ENCODE results near the gene RBM33.

RBM33 gene

DNA sequence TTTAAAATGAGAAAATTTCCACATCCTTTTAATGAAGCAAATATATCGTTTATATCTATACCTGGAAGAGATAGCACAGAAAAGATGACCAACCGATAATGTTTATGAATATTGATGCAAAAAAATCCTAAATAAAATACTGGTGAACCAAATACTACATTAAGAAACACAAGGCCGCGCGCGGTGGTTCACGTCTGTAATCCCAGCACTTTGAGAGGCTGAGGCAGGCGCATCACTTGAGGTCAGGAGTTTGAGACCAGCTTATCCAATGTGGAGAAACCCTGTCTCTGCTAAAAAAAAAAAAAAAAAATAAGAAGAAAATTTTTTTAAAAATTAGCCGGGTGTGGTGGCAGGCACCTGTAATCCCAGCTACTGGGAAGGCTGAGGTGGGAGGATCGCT, 142.0 kb downstream of the RBM33 start:
- Histone ChIP-seq H3K27ac (ENCODE audit: low read depth, low read length, poor library complexity, severe bottlenecking) (no peak overlapping the region), H4K20me1 (ENCODE audit: insufficient read depth, low read length) (no peaks in the 10 kb centered on the region), H3K9ac (ENCODE audit: low read length) (no peak overlapping the region), H3K27me3 (ENCODE audit: insufficient read depth, low read length) (no peaks in the 10 kb centered on the region), H3F3A (ENCODE audit: insufficient read depth, low read length) (0 out of 2 replicates have a peak, but pooled peaks cover 5% of the 10 kb centered on the region), H3K4me1 (ENCODE audit: insufficient read depth, low read length, severe bottlenecking) (no peaks in the 10 kb centered on the region), H3K4me3 (ENCODE audit: low read depth, low read length, poor library complexity, severe bottlenecking) (no peak overlapping the region), H3K9me3 (ENCODE audit: low read length) (no peaks in the 10 kb centered on the region), H3K9me2 (ENCODE audit: low read depth, low read length) (no peaks in the 10 kb centered on the region), H3K4me2 (ENCODE audit: low read length) (no peak overlapping the region), H3K79me2 (ENCODE audit: insufficient read depth, low read length) (no peaks in the 10 kb centered on the region), H3K36me3 (ENCODE audit: insufficient read depth, low read length) (peaks cover 27% of the 10 kb centered on the region), H2AFZ (ENCODE audit: low read length) (no peak overlapping the region)
- no peak for TF ChIP-seq EZH2 (IDR thresholded peaks at IDR 0.05; ENCODE audit: borderline replicate concordance, low read length)
- TF ChIP-seq, protein P1, sequence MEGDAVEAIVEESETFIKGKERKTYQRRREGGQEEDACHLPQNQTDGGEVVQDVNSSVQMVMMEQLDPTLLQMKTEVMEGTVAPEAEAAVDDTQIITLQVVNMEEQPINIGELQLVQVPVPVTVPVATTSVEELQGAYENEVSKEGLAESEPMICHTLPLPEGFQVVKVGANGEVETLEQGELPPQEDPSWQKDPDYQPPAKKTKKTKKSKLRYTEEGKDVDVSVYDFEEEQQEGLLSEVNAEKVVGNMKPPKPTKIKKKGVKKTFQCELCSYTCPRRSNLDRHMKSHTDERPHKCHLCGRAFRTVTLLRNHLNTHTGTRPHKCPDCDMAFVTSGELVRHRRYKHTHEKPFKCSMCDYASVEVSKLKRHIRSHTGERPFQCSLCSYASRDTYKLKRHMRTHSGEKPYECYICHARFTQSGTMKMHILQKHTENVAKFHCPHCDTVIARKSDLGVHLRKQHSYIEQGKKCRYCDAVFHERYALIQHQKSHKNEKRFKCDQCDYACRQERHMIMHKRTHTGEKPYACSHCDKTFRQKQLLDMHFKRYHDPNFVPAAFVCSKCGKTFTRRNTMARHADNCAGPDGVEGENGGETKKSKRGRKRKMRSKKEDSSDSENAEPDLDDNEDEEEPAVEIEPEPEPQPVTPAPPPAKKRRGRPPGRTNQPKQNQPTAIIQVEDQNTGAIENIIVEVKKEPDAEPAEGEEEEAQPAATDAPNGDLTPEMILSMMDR (IDR thresholded peaks at IDR 0.05; ENCODE audit: low read length) = no peak

DNA sequence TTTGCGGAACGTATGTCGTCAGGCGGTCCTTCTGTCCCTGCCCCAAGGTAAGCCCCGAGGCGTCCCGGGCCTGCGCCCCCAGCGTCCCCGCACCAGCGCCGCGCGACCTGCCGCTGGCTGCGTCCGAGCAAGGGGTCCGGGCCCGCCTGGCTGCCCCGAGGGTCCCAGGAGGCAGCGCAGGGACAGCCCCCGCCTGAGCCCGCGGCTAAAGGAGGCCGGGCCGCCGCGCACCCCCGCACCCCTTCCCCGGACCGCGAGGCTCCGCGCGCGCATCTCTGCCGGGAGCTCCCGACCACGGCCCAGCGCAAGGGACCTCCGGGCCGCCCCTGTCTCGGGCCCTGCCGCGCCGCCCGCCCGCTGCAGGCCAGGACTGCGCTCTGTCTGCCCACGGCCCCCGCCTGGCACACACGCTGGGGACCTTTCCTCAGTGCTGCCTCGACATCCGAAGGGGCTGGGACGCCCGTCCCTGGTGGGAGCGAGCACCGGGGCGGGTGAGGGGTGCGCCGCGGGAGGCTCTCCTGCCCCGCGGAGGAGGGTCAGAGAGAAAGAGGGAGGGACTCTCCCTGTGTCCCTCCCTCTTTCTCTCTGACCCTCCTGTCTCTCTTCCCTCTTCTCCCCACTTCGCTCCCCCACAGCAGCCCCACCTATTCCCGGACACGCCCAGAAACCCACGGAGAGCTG, 142.8 kb downstream of the RBM33 start:
- TF ChIP-seq, protein P1 (IDR thresholded peaks at IDR 0.05; ENCODE audit: low read length) = no peak
- TF ChIP-seq EZH2 (IDR thresholded peaks at IDR 0.05; ENCODE audit: borderline replicate concordance, low read length) = no peak
- no peaks in the 10 kb centered on the region for H3K4me1 ChIP-seq (ENCODE audit: insufficient read depth, low read length, severe bottlenecking)
- H3K27me3 ChIP-seq (ENCODE audit: insufficient read depth, low read length) = no peaks in the 10 kb centered on the region
- H3K79me2 ChIP-seq (ENCODE audit: insufficient read depth, low read length) = no peaks in the 10 kb centered on the region
- H2AFZ ChIP-seq (ENCODE audit: low read length) = no peak overlapping the region
- no peaks in the 10 kb centered on the region for H4K20me1 ChIP-seq (ENCODE audit: insufficient read depth, low read length)
- peaks cover 19% of the 10 kb centered on the region for H3K36me3 ChIP-seq (ENCODE audit: insufficient read depth, low read length)
- H3F3A ChIP-seq (ENCODE audit: insufficient read depth, low read length) = 0 out of 2 replicates have a peak, but pooled peaks cover 5% of the 10 kb centered on the region
- H3K27ac ChIP-seq (ENCODE audit: low read depth, low read length, poor library complexity, severe bottlenecking) = no peak overlapping the region
- no peak overlapping the region for H3K4me3 ChIP-seq (ENCODE audit: low read depth, low read length, poor library complexity, severe bottlenecking)
- H3K9ac ChIP-seq (ENCODE audit: low read length) = no peak overlapping the region
- no peak overlapping the region for H3K4me2 ChIP-seq (ENCODE audit: low read length)
- no peaks in the 10 kb centered on the region for H3K9me3 ChIP-seq (ENCODE audit: low read length)
- no peaks in the 10 kb centered on the region for H3K9me2 ChIP-seq (ENCODE audit: low read depth, low read length)

DNA sequence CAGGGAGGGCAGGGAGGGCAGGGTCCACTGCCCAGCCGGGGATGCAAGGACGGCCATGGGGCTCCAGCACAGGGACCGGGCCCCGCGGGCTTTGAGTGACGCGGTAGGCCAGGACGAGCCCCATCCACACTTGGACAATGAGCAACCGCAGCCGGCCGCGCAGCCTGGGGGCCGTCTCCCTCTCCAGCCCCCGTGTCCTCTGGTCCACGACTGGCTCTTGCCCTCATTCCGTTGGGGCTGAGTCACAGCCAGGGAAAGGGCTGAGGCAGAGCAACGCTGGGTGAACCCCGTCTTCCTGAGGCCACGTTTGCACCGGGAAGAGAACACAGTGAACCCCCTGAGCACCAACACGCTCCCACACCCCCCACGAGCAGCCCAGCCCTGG, 144.1 kb downstream of the RBM33 start:
- H3K36me3 ChIP-seq (ENCODE audit: insufficient read depth, low read length) = peaks cover 6% of the 10 kb centered on the region
- H3K9me2 ChIP-seq (ENCODE audit: low read depth, low read length) = no peaks in the 10 kb centered on the region
- H3K4me1 ChIP-seq (ENCODE audit: insufficient read depth, low read length, severe bottlenecking) = no peaks in the 10 kb centered on the region
- no peak overlapping the region for H2AFZ ChIP-seq (ENCODE audit: low read length)
- no peak overlapping the region for H3K9ac ChIP-seq (ENCODE audit: low read length)
- H3K4me3 ChIP-seq (ENCODE audit: low read depth, low read length, poor library complexity, severe bottlenecking) = no peak overlapping the region
- H3K27me3 ChIP-seq (ENCODE audit: insufficient read depth, low read length) = no peaks in the 10 kb centered on the region
- H3K79me2 ChIP-seq (ENCODE audit: insufficient read depth, low read length) = no peaks in the 10 kb centered on the region
- TF ChIP-seq EZH2 (IDR thresholded peaks at IDR 0.05; ENCODE audit: borderline replicate concordance, low read length) = no peak
- TF ChIP-seq, protein P1 (IDR thresholded peaks at IDR 0.05; ENCODE audit: low read length) = no peak
- H3K9me3 ChIP-seq (ENCODE audit: low read length) = no peaks in the 10 kb centered on the region
- no peak overlapping the region for H3K4me2 ChIP-seq (ENCODE audit: low read length)
- no peaks in the 10 kb centered on the region for H4K20me1 ChIP-seq (ENCODE audit: insufficient read depth, low read length)
- no peak overlapping the region for H3K27ac ChIP-seq (ENCODE audit: low read depth, low read length, poor library complexity, severe bottlenecking)
- H3F3A ChIP-seq (ENCODE audit: insufficient read depth, low read length) = 0 out of 2 replicates have a peak, but pooled peaks cover 5% of the 10 kb centered on the region
